ENCODE measurements around the gene DNAJB8. TPM values are rescaled to one million over a fixed set of nuclear protein-coding genes. Genes with fewer than 3 reads are reported as not detected.

Gene DNAJB8
- total RNA-seq (2011; cell fraction: chromatin; rRNA removed; ENCODE audit: low replicate concordance): not detected in 2 replicates
- not detected in 2 replicates for total RNA-seq (2011; cell fraction: nucleolus; rRNA removed)
- not detected in 2 replicates for total RNA-seq (2011; cell fraction: nucleoplasm; rRNA removed)
- total RNA-seq (2014; rRNA removed) (0.04 TPM in 1 of 2 replicates, not detected in the other), total RNA-seq (2014; rRNA removed; fragmentation: Illumina TruSeq; extraction: Trizol) (not detected in 2 replicates), total RNA-seq (2015; rRNA removed; fragmentation: Illumina TruSeq; extraction: Trizol) (not detected in 2 replicates), total RNA-seq (2021) (not detected in 2 replicates), polyA plus RNA-seq (2011; rRNA removed) (not detected in 2 replicates), polyA plus RNA-seq (2014; fragmentation: Illumina TruSeq; extraction: Trizol) (not detected in 2 replicates), polyA plus RNA-seq (2014; fragmentation: Nextera tagmentation; extraction: Ambion mirVana) (not detected), polyA plus RNA-seq (2014; rRNA removed) (not detected in 2 replicates), polyA minus RNA-seq (2011; rRNA and poly(A)+ RNA removed) (not detected in 2 replicates), Bru-seq, nascent RNA (not detected), BruChase-seq, experiment 1, labeled RNA remaining after a 2-hour chase (percentile 18 among the genes with signal in this experiment), BruChase-seq, experiment 2, labeled RNA remaining after a 6-hour chase (not detected)
- polyA plus RNA-seq (2011; cell fraction: cytosol; rRNA removed): not detected in 2 replicates
- polyA plus RNA-seq (2011; cell fraction: nucleus; rRNA removed): not detected in 2 replicates
- polyA plus RNA-seq (2012): not detected in 2 replicates
- polyA minus RNA-seq (2011; cell fraction: cytosol; rRNA and poly(A)+ RNA removed): not detected in 2 replicates
- polyA minus RNA-seq (2011; cell fraction: nucleus; rRNA and poly(A)+ RNA removed): not detected in 2 replicates
- long read RNA-seq, experiment 1: 0 reads
- long read RNA-seq, experiment 2: 0 reads
- long read RNA-seq, experiment 3: 0 reads

- ATAC-seq: no peak
- intact Hi-C loops (cut with micrococcal nuclease): no loop called here
- TF ChIP-seq HNRNPLL (IDR thresholded peaks at IDR 0.05; ENCODE audit: low read depth, low read length, poor library complexity, severe bottlenecking) (no peak), BHLHE40 (IDR thresholded peaks at IDR 0.05; ENCODE audit: low read length) (no peak), CREM (IDR thresholded peaks at IDR 0.05; ENCODE audit: low read depth) (peak; percentile 68), SMARCE1 (IDR thresholded peaks at IDR 0.05) (0 out of 2 replicates have a peak, but pooled peaks have one; percentile 21), CHD4 (IDR thresholded peaks at IDR 0.05; ENCODE audit: insufficient read depth, insufficient replicate concordance, low read depth, low read length, poor library complexity, severe bottlenecking) (no peak), MEIS2 (IDR thresholded peaks at IDR 0.05; ENCODE audit: partially characterized antibody) (peak; percentile 35), CREB1 (IDR thresholded peaks at IDR 0.05) (0 out of 2 replicates have a peak, but pooled peaks have one; percentile 41), CREB1 (CRISPR knock-in tag; IDR thresholded peaks at IDR 0.05) (no peak), ATF3 (IDR thresholded peaks at IDR 0.05) (peak; percentile 57), ATF3 (CRISPR knock-in tag; conservative IDR thresholded peaks at IDR 0.05) (no peak), ARID1B (IDR thresholded peaks at IDR 0.05) (peak; percentile 51), ILK (tag; IDR thresholded peaks at IDR 0.05; ENCODE audit: borderline replicate concordance, low read depth) (no peak), MTA2 (IDR thresholded peaks at IDR 0.05; ENCODE audit: low read depth) (0 out of 2 replicates have a peak, but pooled peaks have one; percentile 10)
- TF ChIP-seq, protein P1, sequence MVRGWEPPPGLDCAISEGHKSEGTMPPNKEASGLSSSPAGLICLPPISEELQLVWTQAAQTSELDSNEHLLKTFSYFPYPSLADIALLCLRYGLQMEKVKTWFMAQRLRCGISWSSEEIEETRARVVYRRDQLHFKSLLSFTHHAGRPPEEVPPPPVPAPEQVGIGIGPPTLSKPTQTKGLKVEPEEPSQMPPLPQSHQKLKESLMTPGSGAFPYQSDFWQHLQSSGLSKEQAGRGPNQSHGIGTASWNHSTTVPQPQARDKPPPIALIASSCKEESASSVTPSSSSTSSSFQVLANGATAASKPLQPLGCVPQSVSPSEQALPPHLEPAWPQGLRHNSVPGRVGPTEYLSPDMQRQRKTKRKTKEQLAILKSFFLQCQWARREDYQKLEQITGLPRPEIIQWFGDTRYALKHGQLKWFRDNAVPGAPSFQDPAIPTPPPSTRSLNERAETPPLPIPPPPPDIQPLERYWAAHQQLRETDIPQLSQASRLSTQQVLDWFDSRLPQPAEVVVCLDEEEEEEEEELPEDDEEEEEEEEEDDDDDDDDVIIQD (CRISPR knock-in tag; IDR thresholded peaks at IDR 0.05): no peak
- TF ChIP-seq, protein P2, sequence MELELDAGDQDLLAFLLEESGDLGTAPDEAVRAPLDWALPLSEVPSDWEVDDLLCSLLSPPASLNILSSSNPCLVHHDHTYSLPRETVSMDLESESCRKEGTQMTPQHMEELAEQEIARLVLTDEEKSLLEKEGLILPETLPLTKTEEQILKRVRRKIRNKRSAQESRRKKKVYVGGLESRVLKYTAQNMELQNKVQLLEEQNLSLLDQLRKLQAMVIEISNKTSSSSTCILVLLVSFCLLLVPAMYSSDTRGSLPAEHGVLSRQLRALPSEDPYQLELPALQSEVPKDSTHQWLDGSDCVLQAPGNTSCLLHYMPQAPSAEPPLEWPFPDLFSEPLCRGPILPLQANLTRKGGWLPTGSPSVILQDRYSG (tag; conservative IDR thresholded peaks at IDR 0.05; ENCODE audit: low read depth): no peak
These were observed at the start of gene DNAJB8 for GRCh38 chr3:128466840-128467541. Gene DNAJB8 (minus strand): TSS chr3:128466890. CDS start chr3:128463245, 3,645 bp downstream.

More at GRCh38 chr3:128466840-128467541, at the start of gene DNAJB8:
- Histone ChIP-seq H3K4me2 (ENCODE audit: insufficient read depth, low read length) (no peak within 1 kb of the TSS), H3K4me1 (replicated peaks in 1 of 2; ENCODE audit: control insufficient read depth in 2 of 2, insufficient read depth in 2 of 2, low read length in 2 of 2) (peaks cover 15 to 31% of the 10 kb centered on the region in 2 experiments; a peak in 4 of 5 replicates), H4K20me1 (replicated peaks; ENCODE audit: control insufficient read depth, insufficient read depth, low read length) (no peaks in the 10 kb centered on the region), H3K27me3 (ENCODE audit: control insufficient read depth in 2 of 2, insufficient read depth in 2 of 2, low read length in 2 of 2) (peaks cover 4 to 21% of the 10 kb centered on the region in 2 experiments; a peak in 4 of 5 replicates), H3K9me1 (ENCODE audit: control insufficient read depth, insufficient read depth, low read length) (peaks cover 3% of the 10 kb centered on the region), H3K79me2 (ENCODE audit: control insufficient read depth, insufficient read depth, low read length) (no peaks in the 10 kb centered on the region), H3K9ac (ENCODE audit: insufficient read depth in 1 of 2, low read depth in 2 of 2, low read length in 2 of 2) (no peak within 1 kb of the TSS; a peak in 1 of 4 replicates), H3K9me3 (replicated peaks; ENCODE audit: control insufficient read depth, insufficient read depth, low read depth, low read length) (no peaks in the 10 kb centered on the region), H3K27ac (ENCODE audit: extremely low read depth, low read depth, low read length) (no peak within 1 kb of the TSS), H2AFZ (ENCODE audit: low read depth, low read length) (no peak within 1 kb of the TSS), H3K4me3 (no peak within 1 kb of the TSS), H3K36me3 (ENCODE audit: control insufficient read depth, insufficient read depth, low read length) (no peaks in the 10 kb centered on the region)
- in situ Hi-C loops (cut with MboI): no loop called here
- WGBS (ENCODE audit: insufficient coverage, low coverage, missing lambda C conversion rate): 12% methylated on average over 12 of the region's 14 CpGs
- DNase-seq (ENCODE audit: extremely low read depth in 1 of 4, low spot score in 3 of 4): peak in 1 of 4 experiments; percentile 37
- ChIA-PET POLR2A (no interaction called here), CTCF (ENCODE audit: low intra/inter-chr PET ratio) (no interaction called here)
- BruUV-seq (replicated peaks): no TSS peak
- FAIRE-seq: no peak

Data from K562 (cell line).